ENCODE measurements around the gene PRDM9. TPM values are rescaled to one million over a fixed set of nuclear protein-coding genes. Genes with fewer than 3 reads are reported as not detected.

The PRDM9 gene
- total and polyA plus RNA-seq, 2 donors (not counting 1 experiment from before 2014, with no cell fraction given) = not detected

GRCh38 chr5:23490993-23491392, 16.4 kb upstream of the PRDM9 start:
- Histone ChIP-seq H3K27me3 (ENCODE audit: control insufficient read depth, insufficient read depth, low read length) (no peaks in the 10 kb centered on the region), H4K20me1 (ENCODE audit: control insufficient read depth, extremely low read depth, insufficient read depth, low read length) (no peaks in the 10 kb centered on the region), H2AFZ (ENCODE audit: low read length) (no peak overlapping the region), H3K9ac (ENCODE audit: insufficient read depth, low read length) (no peak overlapping the region), H3K79me2 (ENCODE audit: control insufficient read depth, insufficient read depth, low read length) (no peaks in the 10 kb centered on the region), H3K4me3 (replicated peaks in 1 of 4; ENCODE audit: control extremely low read depth in 1 of 4, insufficient read depth in 1 of 4, low read depth in 3 of 4, low read length in 4 of 4) (no peak overlapping the region), H3K36me3 (ENCODE audit: control insufficient read depth, insufficient read depth, low read length) (no peaks in the 10 kb centered on the region), H3K9me3 (ENCODE audit: control insufficient read depth, insufficient read depth, low read depth, low read length) (no peaks in the 10 kb centered on the region), H3K27ac (ENCODE audit: insufficient read depth, low read length) (no peak overlapping the region), H3K4me2 (ENCODE audit: extremely low read depth, insufficient read depth, low read length) (no peak overlapping the region), H3K4me1 (ENCODE audit: control insufficient read depth, extremely low read depth, insufficient read depth, low read length) (no peaks in the 10 kb centered on the region)
- TF ChIP-seq CTCF (conservative IDR thresholded peaks at IDR 0.05 in 1 of 2, IDR thresholded peaks at IDR 0.05 in 1 of 2; ENCODE audit: low read depth in 1 of 2, low read length in 2 of 2) (no peak), EZH2 (IDR thresholded peaks at IDR 0.05; ENCODE audit: low read length, missing control alignments) (no peak)
- no peak for DNase-seq (ENCODE audit: low read depth in 2 of 2)

- Histone ChIP-seq H3K79me2 (ENCODE audit: control insufficient read depth, insufficient read depth, low read length) (no peaks in the 10 kb centered on the region), H2AFZ (ENCODE audit: low read length) (no peak overlapping the region), H3K4me3 (replicated peaks in 1 of 4; ENCODE audit: control extremely low read depth in 1 of 4, insufficient read depth in 1 of 4, low read depth in 3 of 4, low read length in 4 of 4) (no peak overlapping the region), H3K4me1 (ENCODE audit: control insufficient read depth, extremely low read depth, insufficient read depth, low read length) (no peaks in the 10 kb centered on the region), H3K36me3 (ENCODE audit: control insufficient read depth, insufficient read depth, low read length) (no peaks in the 10 kb centered on the region), H3K9ac (ENCODE audit: insufficient read depth, low read length) (no peak overlapping the region), H3K4me2 (ENCODE audit: extremely low read depth, insufficient read depth, low read length) (no peak overlapping the region), H3K27me3 (ENCODE audit: control insufficient read depth, insufficient read depth, low read length) (no peaks in the 10 kb centered on the region), H3K27ac (ENCODE audit: insufficient read depth, low read length) (no peak overlapping the region), H4K20me1 (ENCODE audit: control insufficient read depth, extremely low read depth, insufficient read depth, low read length) (no peaks in the 10 kb centered on the region), H3K9me3 (ENCODE audit: control insufficient read depth, insufficient read depth, low read depth, low read length) (no peaks in the 10 kb centered on the region)
- no peak for TF ChIP-seq CTCF (conservative IDR thresholded peaks at IDR 0.05 in 1 of 2, IDR thresholded peaks at IDR 0.05 in 1 of 2; ENCODE audit: low read depth in 1 of 2, low read length in 2 of 2)
- no peak for TF ChIP-seq EZH2 (IDR thresholded peaks at IDR 0.05; ENCODE audit: low read length, missing control alignments)
- DNase-seq (ENCODE audit: low read depth in 2 of 2) = no peak
Measured at GRCh38 chr5:23494558-23494957, 12.9 kb upstream of the PRDM9 start.

- Histone ChIP-seq H3K27ac (ENCODE audit: insufficient read depth, low read length) (no peak overlapping the region), H3K4me1 (ENCODE audit: control insufficient read depth, extremely low read depth, insufficient read depth, low read length) (no peaks in the 10 kb centered on the region), H4K20me1 (ENCODE audit: control insufficient read depth, extremely low read depth, insufficient read depth, low read length) (no peaks in the 10 kb centered on the region), H3K36me3 (ENCODE audit: control insufficient read depth, insufficient read depth, low read length) (no peaks in the 10 kb centered on the region), H3K4me2 (ENCODE audit: extremely low read depth, insufficient read depth, low read length) (no peak overlapping the region), H3K4me3 (replicated peaks in 1 of 4; ENCODE audit: control extremely low read depth in 1 of 4, insufficient read depth in 1 of 4, low read depth in 3 of 4, low read length in 4 of 4) (no peak overlapping the region), H3K79me2 (ENCODE audit: control insufficient read depth, insufficient read depth, low read length) (no peaks in the 10 kb centered on the region), H3K9ac (ENCODE audit: insufficient read depth, low read length) (no peak overlapping the region), H3K27me3 (ENCODE audit: control insufficient read depth, insufficient read depth, low read length) (no peaks in the 10 kb centered on the region), H3K9me3 (ENCODE audit: control insufficient read depth, insufficient read depth, low read depth, low read length) (no peaks in the 10 kb centered on the region), H2AFZ (ENCODE audit: low read length) (no peak overlapping the region)
- no peak for DNase-seq (ENCODE audit: low read depth in 2 of 2)
- TF ChIP-seq EZH2 (IDR thresholded peaks at IDR 0.05; ENCODE audit: low read length, missing control alignments) (no peak), CTCF (conservative IDR thresholded peaks at IDR 0.05 in 1 of 2, IDR thresholded peaks at IDR 0.05 in 1 of 2; ENCODE audit: low read depth in 1 of 2, low read length in 2 of 2) (no peak)
Measured at GRCh38 chr5:23496576-23496975, 10.8 kb upstream of the PRDM9 start.
